SK-N-SH (cell line): ENCODE data around the gene ARL2BP. TPM values are rescaled to one million over a fixed set of nuclear protein-coding genes. Genes with fewer than 3 reads are reported as not detected.

ENCODE experiments used
- CTCF ChIA-PET: fragments of 300-600, 350-600 bp; formaldehyde crosslinking; extraction: SDS; loops from one replicate; lab custom pipeline; 2021; lab: Yijun Ruan, JAX
- POLR2A ChIA-PET: fragments of 350-600 bp; sonication (Branson Sonifier 250); formaldehyde crosslinking; extraction: SDS; loops from one replicate; lab custom pipeline; 2020; ENCODE audit warnings: antibody characterized with exemption, inconsistent platforms; lab: Yijun Ruan, JAX
- DNase-seq: peaks from one replicate; pipeline ENCODE4 v3.0.0; 2012
- H2AFZ ChIP-seq: fragments of 200-600 bp; sonication (generic); 2 replicates; pipeline ENCODE4 v1.8.1; 2016; ENCODE audit warnings: antibody characterized with exemption, mild to moderate bottlenecking, low read depth
- H3F3A ChIP-seq: fragments of 200-600 bp; sonication (generic); replicated peaks from 2 replicates; pipeline ENCODE3; 2016; ENCODE audit warnings: antibody characterized with exemption, mild to moderate bottlenecking; ENCODE audit not compliant: insufficient read depth
- H3K27ac ChIP-seq, 2 experiments: fragments of 200-500 bp in 1 of 2; fragments of 200-600 bp in 1 of 2; sonication (Bioruptor generic) in 1 of 2; sonication (generic), shearing (Covaris generic) in 1 of 2; 2 replicates each; pipeline versions ENCODE4 v1.5.1 to v1.6.1; 2014 to 2016; ENCODE audit warnings: low read depth in 2 of 2, inconsistent platforms in 1 of 2, low read length in 1 of 2, mild to moderate bottlenecking in 1 of 2, mixed read lengths in 1 of 2
- H3K27me3 ChIP-seq: fragments of 200-600 bp; sonication (generic), shearing (Covaris generic); 2 replicates; pipeline ENCODE4 v1.6.1; 2016; ENCODE audit warnings: mixed run types; ENCODE audit not compliant: insufficient read depth
- H3K36me3 ChIP-seq, 2 experiments: fragments of 200-500 bp in 1 of 2; fragments of 200-600 bp in 1 of 2; sonication (Bioruptor generic) in 1 of 2; sonication (generic) in 1 of 2; replicated peaks in 1 of 2; 2 replicates each; pipeline versions ENCODE3 to v1.5.1; 2014 to 2016; ENCODE audit warnings: low read length in 1 of 2, mild to moderate bottlenecking in 1 of 2; ENCODE audit not compliant: insufficient read depth in 2 of 2, control insufficient read depth in 1 of 2
- H3K4me1 ChIP-seq, 2 experiments: fragments of 200-500 bp in 1 of 2; fragments of 200-600 bp in 1 of 2; sonication (Bioruptor generic) in 1 of 2; sonication (generic), shearing (Covaris generic) in 1 of 2; 2 replicates each; pipeline versions ENCODE4 v1.5.1 to v1.6.1; 2014 to 2016; ENCODE audit warnings: low read depth in 1 of 2, low read length in 1 of 2, mixed run types in 1 of 2; ENCODE audit not compliant: insufficient read depth in 2 of 2, control insufficient read depth in 1 of 2
- H3K4me2 ChIP-seq: fragments of 200-600 bp; sonication (generic), shearing (Covaris generic); 2 replicates; pipeline ENCODE4 v1.6.1; 2017; ENCODE audit warnings: mixed run types
- H3K4me3 ChIP-seq, 2 experiments: fragments of 200-500 bp in 1 of 2; fragments of 200-600 bp in 1 of 2; sonication (Bioruptor generic) in 1 of 2; sonication (generic), shearing (Covaris generic) in 1 of 2; 2 replicates each; pipeline versions ENCODE4 v1.5.1 to v1.8.1; 2014 to 2016; ENCODE audit warnings: low read depth in 2 of 2, inconsistent platforms in 1 of 2, low read length in 1 of 2, mild to moderate bottlenecking in 1 of 2, mixed read lengths in 1 of 2, moderate library complexity in 1 of 2
- H3K79me2 ChIP-seq: fragments of 200-600 bp; sonication (generic); 2 replicates; pipeline ENCODE4 v1.8.1; 2017; ENCODE audit warnings: mild to moderate bottlenecking; ENCODE audit not compliant: insufficient read depth
- H3K9ac ChIP-seq: fragments of 200-600 bp; sonication (generic); 2 replicates; pipeline ENCODE4 v1.6.1; 2017; ENCODE audit warnings: mixed run types
- H3K9me2 ChIP-seq: fragments of 200-600 bp; sonication (generic); 2 replicates; pipeline ENCODE4 v1.6.1; 2017; ENCODE audit warnings: mixed run types
- H3K9me3 ChIP-seq: fragments of 200-600 bp; sonication (generic); 2 replicates; pipeline ENCODE4 v1.6.1; 2017; ENCODE audit warnings: mixed run types, mild to moderate bottlenecking, moderate library complexity
- H4K20me1 ChIP-seq: fragments of 200-600 bp; sonication (generic); 2 replicates; pipeline ENCODE4 v1.6.1; 2017; ENCODE audit warnings: mild to moderate bottlenecking, mixed run types; ENCODE audit not compliant: insufficient read depth
- CHD2 ChIP-seq: fragments of 150-350 bp; IDR thresholded peaks from 2 replicates; pipeline ENCODE4 v1.6.1; 2018; ENCODE audit warnings: low read length; ENCODE audit not compliant: partially characterized antibody
- ELF1 ChIP-seq: IDR thresholded peaks from 2 replicates; pipeline ENCODE4 v1.4.0; 2012
- EP300 ChIP-seq, 2 experiments: IDR thresholded peaks; 2 replicates each; pipeline versions ENCODE4 v1.4.0 to v1.6.1; 2012; ENCODE audit warnings: borderline replicate concordance in 1 of 2, low read depth in 1 of 2, low read length in 1 of 2
- EZH2phosphoT487 ChIP-seq: fragments of 200-600 bp; sonication (generic); IDR thresholded peaks from 2 replicates; pipeline ENCODE4 v1.6.1; 2017; ENCODE audit warnings: low read depth, mixed run types, mild to moderate bottlenecking, antibody characterized with exemption, moderate library complexity, borderline replicate concordance
- FOXM1 ChIP-seq: IDR thresholded peaks from 2 replicates; pipeline ENCODE4 v1.4.0; 2012; ENCODE audit warnings: low read depth, mild to moderate bottlenecking
- JUND ChIP-seq: IDR thresholded peaks from 2 replicates; pipeline ENCODE4 v1.4.0; 2012
- MAX ChIP-seq: IDR thresholded peaks from 2 replicates; pipeline ENCODE4 v1.4.0; 2012; ENCODE audit warnings: low read depth
- MXI1 ChIP-seq: IDR thresholded peaks from 2 replicates; pipeline ENCODE4 v1.6.1; 2012; ENCODE audit warnings: mild to moderate bottlenecking, low read depth, low read length, improper control_type of control experiment
- POLR2AphosphoS5 ChIP-seq: IDR thresholded peaks from 2 replicates; pipeline ENCODE4 v1.6.1; 2012; ENCODE audit warnings: low read depth, low read length
- RAD21 ChIP-seq: IDR thresholded peaks from 2 replicates; pipeline ENCODE4 v1.6.1; 2012; ENCODE audit warnings: mild to moderate bottlenecking, low read length
- RCOR1 ChIP-seq: fragments of 150-350 bp; IDR thresholded peaks from 2 replicates; pipeline ENCODE4 v1.6.1; 2017; ENCODE audit warnings: antibody characterized with exemption, low read length
- RFX5 ChIP-seq: IDR thresholded peaks from 2 replicates; pipeline ENCODE4 v1.6.1; 2012; ENCODE audit warnings: mild to moderate bottlenecking, improper control_type of control experiment, low read length
- SIN3A ChIP-seq: IDR thresholded peaks from 2 replicates; pipeline ENCODE4 v1.6.1; 2012; ENCODE audit warnings: low read depth, mild to moderate bottlenecking, low read length, moderate library complexity, borderline replicate concordance
- TCF12 ChIP-seq: IDR thresholded peaks from 2 replicates; pipeline ENCODE4 v1.4.0; 2012
- TEAD4 ChIP-seq: IDR thresholded peaks from 2 replicates; pipeline ENCODE4 v1.4.0; 2012; ENCODE audit warnings: mild to moderate bottlenecking, borderline replicate concordance; ENCODE audit not compliant: insufficient read depth
- YY1 ChIP-seq: IDR thresholded peaks from 2 replicates; pipeline ENCODE4 v1.4.0; 2012; ENCODE audit warnings: low read depth, mild to moderate bottlenecking
- WGBS: methylation state at CpG from one replicate; pipeline ENCODE4 v1.1.6; 2017; ENCODE audit warnings: low lambda C conversion rate; 5-methylcytosine and 5-hydroxymethylcytosine counted together
- polyA plus RNA-seq, 3 experiments: library from polyadenylated mRNA; depleted of rRNA; stranded (reverse); fragments of >200 nt; gene quantifications; 2 replicates each; pipeline ENCODE4 v1.2.3, GENCODE V29; 2012
- TF ChIP-seq, protein P1 (sequence below): IDR thresholded peaks from 2 replicates; pipeline ENCODE4; 2012
- TF ChIP-seq, protein P2 (sequence below): IDR thresholded peaks from 2 replicates; pipeline ENCODE4 v1.4.0; 2012; ENCODE audit warnings: low read depth, borderline replicate concordance

ARL2BP gene
- polyA plus RNA-seq, 1 of the 3 experiments (the other 2 are of a cell fraction): 61.8 TPM

DNA sequence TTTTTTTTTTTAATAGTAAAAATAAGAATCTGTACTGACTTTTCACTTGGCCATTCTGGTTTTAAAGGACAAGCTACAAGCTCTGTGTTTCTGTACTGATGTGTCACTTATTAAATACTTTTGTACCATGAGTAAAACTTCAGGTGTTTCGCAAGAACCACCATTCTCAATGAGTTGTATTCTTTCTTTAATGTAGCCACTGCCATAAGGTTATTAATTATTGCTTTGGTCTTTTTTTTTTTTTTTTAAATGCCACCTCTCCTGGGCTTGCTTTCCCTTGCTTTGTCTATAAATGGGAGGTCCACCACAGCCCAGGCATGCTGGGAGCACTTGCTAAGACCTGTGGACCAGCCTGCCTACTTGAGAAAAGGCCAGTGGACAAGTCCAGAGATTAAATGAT, 8.4 kb downstream of the ARL2BP start:
- Histone ChIP-seq H3F3A (peaks cover 2% of the 10 kb centered on the region), H2AFZ (no peak overlapping the region), H3K27me3 (no peaks in the 10 kb centered on the region), H3K4me3 (no peak overlapping the region), H4K20me1 (no peaks in the 10 kb centered on the region), H3K36me3 (peaks cover 32 to 44% of the 10 kb centered on the region in 2 experiments), H3K9ac (no peak overlapping the region), H3K79me2 (no peaks in the 10 kb centered on the region), H3K4me2 (no peak overlapping the region), H3K4me1 (no peaks in the 10 kb centered on the region), H3K9me3 (no peaks in the 10 kb centered on the region), H3K9me2 (no peaks in the 10 kb centered on the region), H3K27ac (no peak overlapping the region)
- no peak for TF ChIP-seq TEAD4
- TF ChIP-seq RAD21: no peak
- TF ChIP-seq, protein P1, sequence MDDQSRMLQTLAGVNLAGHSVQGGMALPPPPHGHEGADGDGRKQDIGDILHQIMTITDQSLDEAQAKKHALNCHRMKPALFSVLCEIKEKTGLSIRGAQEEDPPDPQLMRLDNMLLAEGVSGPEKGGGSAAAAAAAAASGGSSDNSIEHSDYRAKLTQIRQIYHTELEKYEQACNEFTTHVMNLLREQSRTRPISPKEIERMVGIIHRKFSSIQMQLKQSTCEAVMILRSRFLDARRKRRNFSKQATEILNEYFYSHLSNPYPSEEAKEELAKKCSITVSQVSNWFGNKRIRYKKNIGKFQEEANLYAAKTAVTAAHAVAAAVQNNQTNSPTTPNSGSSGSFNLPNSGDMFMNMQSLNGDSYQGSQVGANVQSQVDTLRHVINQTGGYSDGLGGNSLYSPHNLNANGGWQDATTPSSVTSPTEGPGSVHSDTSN: no peak
- TF ChIP-seq CHD2: no peak
- TF ChIP-seq JUND: no peak
- TF ChIP-seq POLR2AphosphoS5: no peak
- TF ChIP-seq MXI1: no peak
- no peak for TF ChIP-seq ELF1
- no peak for TF ChIP-seq YY1
- no peak for TF ChIP-seq FOXM1
- TF ChIP-seq EP300 (IDR thresholded peaks at IDR 0.05; ENCODE audit: borderline replicate concordance in 1 of 2, low read depth in 1 of 2, low read length in 1 of 2): no peak
- no peak for TF ChIP-seq EZH2phosphoT487
- no peak for TF ChIP-seq MAX
- TF ChIP-seq SIN3A: no peak
- no peak for TF ChIP-seq RFX5
- TF ChIP-seq, protein P2, sequence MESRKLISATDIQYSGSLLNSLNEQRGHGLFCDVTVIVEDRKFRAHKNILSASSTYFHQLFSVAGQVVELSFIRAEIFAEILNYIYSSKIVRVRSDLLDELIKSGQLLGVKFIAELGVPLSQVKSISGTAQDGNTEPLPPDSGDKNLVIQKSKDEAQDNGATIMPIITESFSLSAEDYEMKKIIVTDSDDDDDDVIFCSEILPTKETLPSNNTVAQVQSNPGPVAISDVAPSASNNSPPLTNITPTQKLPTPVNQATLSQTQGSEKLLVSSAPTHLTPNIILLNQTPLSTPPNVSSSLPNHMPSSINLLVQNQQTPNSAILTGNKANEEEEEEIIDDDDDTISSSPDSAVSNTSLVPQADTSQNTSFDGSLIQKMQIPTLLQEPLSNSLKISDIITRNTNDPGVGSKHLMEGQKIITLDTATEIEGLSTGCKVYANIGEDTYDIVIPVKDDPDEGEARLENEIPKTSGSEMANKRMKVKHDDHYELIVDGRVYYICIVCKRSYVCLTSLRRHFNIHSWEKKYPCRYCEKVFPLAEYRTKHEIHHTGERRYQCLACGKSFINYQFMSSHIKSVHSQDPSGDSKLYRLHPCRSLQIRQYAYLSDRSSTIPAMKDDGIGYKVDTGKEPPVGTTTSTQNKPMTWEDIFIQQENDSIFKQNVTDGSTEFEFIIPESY: no peak
- no peak for TF ChIP-seq TCF12
- no peak for TF ChIP-seq RCOR1
- DNase-seq: no peak
- POLR2A ChIA-PET: no interaction called here
- CTCF ChIA-PET: no interaction called here
- WGBS: 100% methylated on average over 1 of the region's 1 CpG
